ENCODE data around the gene ARID1B. TPM values are rescaled to one million over a fixed set of nuclear protein-coding genes. Genes with fewer than 3 reads are reported as not detected.
A peak's percentile ranks its signal among the peaks of the same experiment; 100 is the strongest.

The ARID1B gene
- total and polyA plus RNA-seq, 2 of the 13 experiments (the other 11 are each of a cell fraction or from before 2014, with no cell fraction given) = 20.1 to 32.6 TPM

DNA sequence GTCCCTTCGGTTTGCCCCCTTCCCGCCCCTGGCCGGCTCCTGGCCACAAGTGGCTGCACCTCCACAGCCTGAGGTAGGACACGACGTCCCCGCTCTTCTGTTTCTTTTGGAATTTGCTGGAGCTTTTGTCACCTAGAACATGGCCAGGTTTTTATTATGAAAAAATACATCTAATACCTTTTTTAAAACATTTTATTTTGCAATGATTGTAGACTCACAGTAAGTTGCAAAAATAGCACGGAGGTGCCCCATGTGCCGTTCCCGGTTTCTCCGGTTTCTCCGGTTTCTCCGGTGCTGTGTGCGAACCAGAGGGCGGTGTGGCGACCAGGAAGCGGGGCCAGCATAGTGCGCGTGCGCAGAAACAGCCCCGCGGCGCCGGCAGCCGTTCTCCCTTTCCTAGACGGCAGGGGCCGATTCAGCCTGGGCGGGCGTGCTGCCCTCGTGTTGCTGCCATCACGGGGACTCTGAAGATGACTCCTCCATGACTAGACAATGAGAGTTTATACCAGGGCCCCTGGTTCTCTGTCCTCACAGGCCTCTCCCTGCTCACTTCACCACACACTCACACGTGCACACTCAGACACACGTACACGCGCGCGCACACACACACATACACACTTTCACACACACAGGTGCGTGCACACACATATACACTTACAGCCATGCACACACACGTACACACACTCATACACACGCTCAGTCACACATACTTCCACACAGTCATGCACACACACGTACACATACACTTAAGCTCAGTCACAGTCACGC, 444.1 kb downstream of the ARID1B start (continued):
- TF ChIP-seq, protein P1, sequence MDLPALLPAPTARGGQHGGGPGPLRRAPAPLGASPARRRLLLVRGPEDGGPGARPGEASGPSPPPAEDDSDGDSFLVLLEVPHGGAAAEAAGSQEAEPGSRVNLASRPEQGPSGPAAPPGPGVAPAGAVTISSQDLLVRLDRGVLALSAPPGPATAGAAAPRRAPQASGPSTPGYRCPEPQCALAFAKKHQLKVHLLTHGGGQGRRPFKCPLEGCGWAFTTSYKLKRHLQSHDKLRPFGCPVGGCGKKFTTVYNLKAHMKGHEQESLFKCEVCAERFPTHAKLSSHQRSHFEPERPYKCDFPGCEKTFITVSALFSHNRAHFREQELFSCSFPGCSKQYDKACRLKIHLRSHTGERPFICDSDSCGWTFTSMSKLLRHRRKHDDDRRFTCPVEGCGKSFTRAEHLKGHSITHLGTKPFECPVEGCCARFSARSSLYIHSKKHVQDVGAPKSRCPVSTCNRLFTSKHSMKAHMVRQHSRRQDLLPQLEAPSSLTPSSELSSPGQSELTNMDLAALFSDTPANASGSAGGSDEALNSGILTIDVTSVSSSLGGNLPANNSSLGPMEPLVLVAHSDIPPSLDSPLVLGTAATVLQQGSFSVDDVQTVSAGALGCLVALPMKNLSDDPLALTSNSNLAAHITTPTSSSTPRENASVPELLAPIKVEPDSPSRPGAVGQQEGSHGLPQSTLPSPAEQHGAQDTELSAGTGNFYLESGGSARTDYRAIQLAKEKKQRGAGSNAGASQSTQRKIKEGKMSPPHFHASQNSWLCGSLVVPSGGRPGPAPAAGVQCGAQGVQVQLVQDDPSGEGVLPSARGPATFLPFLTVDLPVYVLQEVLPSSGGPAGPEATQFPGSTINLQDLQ (CRISPR knock-in tag; IDR thresholded peaks at IDR 0.05) = no peak; the same call in 1 of the 2 replicates
- no peak for TF ChIP-seq TBP (CRISPR knock-in tag; IDR thresholded peaks at IDR 0.05)
- no peak for TF ChIP-seq ZSCAN12 (CRISPR knock-in tag; IDR thresholded peaks at IDR 0.05)
- no peak for TF ChIP-seq ZNF792 (CRISPR knock-in tag; IDR thresholded peaks at IDR 0.05)
- no peak for TF ChIP-seq ZFYVE20 (CRISPR knock-in tag; IDR thresholded peaks at IDR 0.05; ENCODE audit: borderline replicate concordance, low read depth)
- peak; percentile 71; the same call in 1 of the 2 replicates for TF ChIP-seq DNMT1 (CRISPR knock-in tag; IDR thresholded peaks at IDR 0.05)
- no peak for TF ChIP-seq ZSCAN30 (CRISPR knock-in tag; IDR thresholded peaks at IDR 0.05)
- TF ChIP-seq SKI (IDR thresholded peaks at IDR 0.05; ENCODE audit: partially characterized antibody) = no peak
- TF ChIP-seq, protein P2, sequence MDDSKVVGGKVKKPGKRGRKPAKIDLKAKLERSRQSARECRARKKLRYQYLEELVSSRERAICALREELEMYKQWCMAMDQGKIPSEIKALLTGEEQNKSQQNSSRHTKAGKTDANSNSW (CRISPR knock-in tag; IDR thresholded peaks at IDR 0.05; ENCODE audit: borderline replicate concordance) = peak; percentile 51; the same call in 1 of the 2 replicates
- TF ChIP-seq, protein P3, sequence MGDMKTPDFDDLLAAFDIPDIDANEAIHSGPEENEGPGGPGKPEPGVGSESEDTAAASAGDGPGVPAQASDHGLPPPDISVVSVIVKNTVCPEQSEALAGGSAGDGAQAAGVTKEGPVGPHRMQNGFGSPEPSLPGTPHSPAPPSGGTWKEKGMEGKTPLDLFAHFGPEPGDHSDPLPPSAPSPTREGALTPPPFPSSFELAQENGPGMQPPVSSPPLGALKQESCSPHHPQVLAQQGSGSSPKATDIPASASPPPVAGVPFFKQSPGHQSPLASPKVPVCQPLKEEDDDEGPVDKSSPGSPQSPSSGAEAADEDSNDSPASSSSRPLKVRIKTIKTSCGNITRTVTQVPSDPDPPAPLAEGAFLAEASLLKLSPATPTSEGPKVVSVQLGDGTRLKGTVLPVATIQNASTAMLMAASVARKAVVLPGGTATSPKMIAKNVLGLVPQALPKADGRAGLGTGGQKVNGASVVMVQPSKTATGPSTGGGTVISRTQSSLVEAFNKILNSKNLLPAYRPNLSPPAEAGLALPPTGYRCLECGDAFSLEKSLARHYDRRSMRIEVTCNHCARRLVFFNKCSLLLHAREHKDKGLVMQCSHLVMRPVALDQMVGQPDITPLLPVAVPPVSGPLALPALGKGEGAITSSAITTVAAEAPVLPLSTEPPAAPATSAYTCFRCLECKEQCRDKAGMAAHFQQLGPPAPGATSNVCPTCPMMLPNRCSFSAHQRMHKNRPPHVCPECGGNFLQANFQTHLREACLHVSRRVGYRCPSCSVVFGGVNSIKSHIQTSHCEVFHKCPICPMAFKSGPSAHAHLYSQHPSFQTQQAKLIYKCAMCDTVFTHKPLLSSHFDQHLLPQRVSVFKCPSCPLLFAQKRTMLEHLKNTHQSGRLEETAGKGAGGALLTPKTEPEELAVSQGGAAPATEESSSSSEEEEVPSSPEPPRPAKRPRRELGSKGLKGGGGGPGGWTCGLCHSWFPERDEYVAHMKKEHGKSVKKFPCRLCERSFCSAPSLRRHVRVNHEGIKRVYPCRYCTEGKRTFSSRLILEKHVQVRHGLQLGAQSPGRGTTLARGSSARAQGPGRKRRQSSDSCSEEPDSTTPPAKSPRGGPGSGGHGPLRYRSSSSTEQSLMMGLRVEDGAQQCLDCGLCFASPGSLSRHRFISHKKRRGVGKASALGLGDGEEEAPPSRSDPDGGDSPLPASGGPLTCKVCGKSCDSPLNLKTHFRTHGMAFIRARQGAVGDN (CRISPR knock-in tag; IDR thresholded peaks at IDR 0.05) = peak; percentile 97
- TF ChIP-seq, protein P4, sequence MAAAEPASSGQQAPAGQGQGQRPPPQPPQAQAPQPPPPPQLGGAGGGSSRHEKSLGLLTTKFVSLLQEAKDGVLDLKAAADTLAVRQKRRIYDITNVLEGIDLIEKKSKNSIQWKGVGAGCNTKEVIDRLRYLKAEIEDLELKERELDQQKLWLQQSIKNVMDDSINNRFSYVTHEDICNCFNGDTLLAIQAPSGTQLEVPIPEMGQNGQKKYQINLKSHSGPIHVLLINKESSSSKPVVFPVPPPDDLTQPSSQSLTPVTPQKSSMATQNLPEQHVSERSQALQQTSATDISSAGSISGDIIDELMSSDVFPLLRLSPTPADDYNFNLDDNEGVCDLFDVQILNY (CRISPR knock-in tag; conservative IDR thresholded peaks at IDR 0.05) = no peak
- no peak for TF ChIP-seq AGO2 (optimal IDR thresholded peaks at IDR 0.05; ENCODE audit: low read depth, low read length)
- TF ChIP-seq NFRKB (IDR thresholded peaks at IDR 0.05) = no peak
- TF ChIP-seq GTF3A (CRISPR knock-in tag; conservative IDR thresholded peaks at IDR 0.05) = no peak
- no peak for TF ChIP-seq CCDC6 (CRISPR knock-in tag; IDR thresholded peaks at IDR 0.05)
- TF ChIP-seq, protein P5, sequence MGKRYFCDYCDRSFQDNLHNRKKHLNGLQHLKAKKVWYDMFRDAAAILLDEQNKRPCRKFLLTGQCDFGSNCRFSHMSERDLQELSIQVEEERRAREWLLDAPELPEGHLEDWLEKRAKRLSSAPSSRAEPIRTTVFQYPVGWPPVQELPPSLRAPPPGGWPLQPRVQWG (CRISPR knock-in tag; IDR thresholded peaks at IDR 0.05; ENCODE audit: borderline replicate concordance, low read depth) = no peak
- TF ChIP-seq, protein P6, sequence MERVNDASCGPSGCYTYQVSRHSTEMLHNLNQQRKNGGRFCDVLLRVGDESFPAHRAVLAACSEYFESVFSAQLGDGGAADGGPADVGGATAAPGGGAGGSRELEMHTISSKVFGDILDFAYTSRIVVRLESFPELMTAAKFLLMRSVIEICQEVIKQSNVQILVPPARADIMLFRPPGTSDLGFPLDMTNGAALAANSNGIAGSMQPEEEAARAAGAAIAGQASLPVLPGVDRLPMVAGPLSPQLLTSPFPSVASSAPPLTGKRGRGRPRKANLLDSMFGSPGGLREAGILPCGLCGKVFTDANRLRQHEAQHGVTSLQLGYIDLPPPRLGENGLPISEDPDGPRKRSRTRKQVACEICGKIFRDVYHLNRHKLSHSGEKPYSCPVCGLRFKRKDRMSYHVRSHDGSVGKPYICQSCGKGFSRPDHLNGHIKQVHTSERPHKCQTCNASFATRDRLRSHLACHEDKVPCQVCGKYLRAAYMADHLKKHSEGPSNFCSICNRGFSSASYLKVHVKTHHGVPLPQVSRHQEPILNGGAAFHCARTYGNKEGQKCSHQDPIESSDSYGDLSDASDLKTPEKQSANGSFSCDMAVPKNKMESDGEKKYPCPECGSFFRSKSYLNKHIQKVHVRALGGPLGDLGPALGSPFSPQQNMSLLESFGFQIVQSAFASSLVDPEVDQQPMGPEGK (CRISPR knock-in tag; IDR thresholded peaks at IDR 0.05) = peak; percentile 33
- no peak for TF ChIP-seq SP2 (CRISPR knock-in tag; IDR thresholded peaks at IDR 0.05)
- TF ChIP-seq, protein P7, sequence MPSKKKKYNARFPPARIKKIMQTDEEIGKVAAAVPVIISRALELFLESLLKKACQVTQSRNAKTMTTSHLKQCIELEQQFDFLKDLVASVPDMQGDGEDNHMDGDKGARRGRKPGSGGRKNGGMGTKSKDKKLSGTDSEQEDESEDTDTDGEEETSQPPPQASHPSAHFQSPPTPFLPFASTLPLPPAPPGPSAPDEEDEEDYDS (CRISPR knock-in tag; IDR thresholded peaks at IDR 0.05) = peak; percentile 22; the same call in 1 of the 2 replicates
